ENCODE data around the gene CNTN5.

DNA sequence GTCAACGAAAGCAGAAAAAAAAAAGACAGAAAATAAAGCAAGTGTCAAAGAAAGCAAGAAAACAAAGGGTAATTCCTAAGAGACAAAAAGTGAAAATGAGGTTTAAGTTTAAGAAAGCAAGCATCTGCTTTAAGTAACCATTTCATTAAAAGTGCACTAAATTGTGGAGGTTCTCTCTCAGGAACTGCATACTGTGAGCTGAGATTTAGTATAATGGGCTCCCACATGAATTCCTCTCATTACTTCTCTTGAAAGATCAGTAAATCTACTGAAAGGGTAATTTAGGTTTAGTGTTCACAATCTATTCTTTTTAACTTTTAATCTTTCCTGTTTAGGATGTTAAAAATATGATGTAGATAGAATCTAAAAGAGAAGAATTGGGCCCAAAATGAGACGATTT lies 1201.0 kb downstream of the CNTN5 start:
- TF ChIP-seq, protein P1, sequence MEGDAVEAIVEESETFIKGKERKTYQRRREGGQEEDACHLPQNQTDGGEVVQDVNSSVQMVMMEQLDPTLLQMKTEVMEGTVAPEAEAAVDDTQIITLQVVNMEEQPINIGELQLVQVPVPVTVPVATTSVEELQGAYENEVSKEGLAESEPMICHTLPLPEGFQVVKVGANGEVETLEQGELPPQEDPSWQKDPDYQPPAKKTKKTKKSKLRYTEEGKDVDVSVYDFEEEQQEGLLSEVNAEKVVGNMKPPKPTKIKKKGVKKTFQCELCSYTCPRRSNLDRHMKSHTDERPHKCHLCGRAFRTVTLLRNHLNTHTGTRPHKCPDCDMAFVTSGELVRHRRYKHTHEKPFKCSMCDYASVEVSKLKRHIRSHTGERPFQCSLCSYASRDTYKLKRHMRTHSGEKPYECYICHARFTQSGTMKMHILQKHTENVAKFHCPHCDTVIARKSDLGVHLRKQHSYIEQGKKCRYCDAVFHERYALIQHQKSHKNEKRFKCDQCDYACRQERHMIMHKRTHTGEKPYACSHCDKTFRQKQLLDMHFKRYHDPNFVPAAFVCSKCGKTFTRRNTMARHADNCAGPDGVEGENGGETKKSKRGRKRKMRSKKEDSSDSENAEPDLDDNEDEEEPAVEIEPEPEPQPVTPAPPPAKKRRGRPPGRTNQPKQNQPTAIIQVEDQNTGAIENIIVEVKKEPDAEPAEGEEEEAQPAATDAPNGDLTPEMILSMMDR (IDR thresholded peaks at IDR 0.05 in 4 of 5, conservative IDR thresholded peaks at IDR 0.05 in 1 of 5) = no peak
- no peak for TF ChIP-seq POLR2A (IDR thresholded peaks at IDR 0.05)

Data from gastrocnemius medialis (tissue), 4 donors.